AG09309 (cell line): Measurements from ENCODE around the gene ADAMTS16.

ENCODE experiments used
- DNase-seq: peaks from one replicate; pipeline ENCODE4 v3.0.0-alpha.2; 2010; ENCODE audit warnings: low read depth
- H3K4me3 ChIP-seq: 2 replicates; pipeline ENCODE4 v1.5.1; 2011; ENCODE audit warnings: mild to moderate bottlenecking, low read depth, low read length, moderate library complexity; ENCODE audit not compliant: control insufficient read depth
- TF ChIP-seq, protein P1 (sequence below): IDR thresholded peaks from 2 replicates; pipeline ENCODE4 v1.5.1; 2011; ENCODE audit warnings: mild to moderate bottlenecking, low read depth, low read length, inconsistent platforms; ENCODE audit not compliant: insufficient read depth, control insufficient read depth; ENCODE audit errors: missing control alignments

The ADAMTS16 gene

DNA sequence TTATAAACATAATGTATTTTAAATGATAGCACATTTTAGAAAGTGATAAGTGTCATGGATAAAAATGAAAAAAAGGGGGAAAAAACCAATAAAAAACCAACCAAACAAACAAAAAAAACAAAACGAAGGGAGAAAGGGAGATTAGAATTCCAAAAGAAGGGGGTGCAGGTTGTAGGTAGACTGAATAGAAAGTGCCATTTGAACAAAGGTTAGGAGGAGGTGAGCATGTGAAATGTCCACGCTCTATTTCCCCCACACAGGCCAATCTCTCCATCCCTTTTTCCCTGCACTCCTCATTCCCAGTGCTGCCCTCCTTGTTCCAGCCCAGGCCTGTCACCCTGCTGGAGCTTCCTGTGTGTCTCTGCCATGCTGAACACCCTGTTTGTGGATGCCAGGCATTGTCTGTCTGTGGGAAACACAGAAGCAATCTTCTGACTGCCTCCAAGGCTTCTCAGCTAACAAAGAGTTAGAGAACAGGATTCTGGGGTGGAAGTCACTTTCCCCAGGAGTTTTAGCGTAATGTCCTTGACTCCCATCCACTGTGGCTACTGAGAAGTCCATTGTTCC is 138.8 kb downstream of the ADAMTS16 start:
- DNase-seq: no peak
- no peak overlapping the region for H3K4me3 ChIP-seq

DNA sequence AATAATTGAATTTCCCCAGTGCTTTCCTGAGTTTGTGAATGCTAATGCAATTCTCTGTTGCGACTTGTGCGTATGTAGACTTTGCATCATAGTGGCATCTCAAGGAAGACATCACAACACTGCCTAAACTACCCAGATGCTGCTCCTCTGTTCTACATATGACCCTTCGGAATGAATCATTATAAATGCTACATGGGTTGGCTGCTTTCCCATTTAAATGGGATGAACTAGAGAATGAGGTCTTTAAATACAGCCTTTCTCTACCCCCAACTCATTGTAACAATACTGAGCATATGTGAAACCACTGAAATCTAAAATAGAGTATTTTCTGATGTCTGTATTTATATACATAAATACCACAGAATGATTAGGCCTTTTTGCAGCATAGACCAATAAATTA is 145.8 kb downstream of the ADAMTS16 start:
- TF ChIP-seq, protein P1, sequence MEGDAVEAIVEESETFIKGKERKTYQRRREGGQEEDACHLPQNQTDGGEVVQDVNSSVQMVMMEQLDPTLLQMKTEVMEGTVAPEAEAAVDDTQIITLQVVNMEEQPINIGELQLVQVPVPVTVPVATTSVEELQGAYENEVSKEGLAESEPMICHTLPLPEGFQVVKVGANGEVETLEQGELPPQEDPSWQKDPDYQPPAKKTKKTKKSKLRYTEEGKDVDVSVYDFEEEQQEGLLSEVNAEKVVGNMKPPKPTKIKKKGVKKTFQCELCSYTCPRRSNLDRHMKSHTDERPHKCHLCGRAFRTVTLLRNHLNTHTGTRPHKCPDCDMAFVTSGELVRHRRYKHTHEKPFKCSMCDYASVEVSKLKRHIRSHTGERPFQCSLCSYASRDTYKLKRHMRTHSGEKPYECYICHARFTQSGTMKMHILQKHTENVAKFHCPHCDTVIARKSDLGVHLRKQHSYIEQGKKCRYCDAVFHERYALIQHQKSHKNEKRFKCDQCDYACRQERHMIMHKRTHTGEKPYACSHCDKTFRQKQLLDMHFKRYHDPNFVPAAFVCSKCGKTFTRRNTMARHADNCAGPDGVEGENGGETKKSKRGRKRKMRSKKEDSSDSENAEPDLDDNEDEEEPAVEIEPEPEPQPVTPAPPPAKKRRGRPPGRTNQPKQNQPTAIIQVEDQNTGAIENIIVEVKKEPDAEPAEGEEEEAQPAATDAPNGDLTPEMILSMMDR: no peak
- DNase-seq: no peak
- H3K4me3 ChIP-seq: no peak overlapping the region

More for the DNA sequence above, 138.8 kb downstream of the ADAMTS16 start:
- TF ChIP-seq, protein P1: no peak

DNA sequence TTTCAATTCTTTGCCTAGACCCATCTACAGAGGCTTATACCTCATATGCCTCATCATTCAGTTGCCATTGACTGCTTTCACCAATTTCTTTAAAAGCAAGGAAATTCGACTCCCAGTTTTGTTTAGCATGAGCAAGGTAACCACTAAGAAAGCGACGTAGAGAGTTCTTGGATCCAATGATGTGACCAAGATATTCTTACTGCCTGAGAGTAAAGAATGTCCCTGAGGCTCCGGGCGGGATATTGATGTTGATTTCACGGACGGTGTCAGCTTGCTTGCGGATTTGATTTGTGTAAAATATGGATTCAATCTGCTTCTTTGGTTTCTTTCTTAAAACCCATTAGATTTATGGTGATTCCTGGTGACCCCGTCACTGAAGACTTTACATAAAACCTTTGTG is 147.3 kb downstream of the ADAMTS16 start:
- no peak for DNase-seq
- no peak overlapping the region for H3K4me3 ChIP-seq
- TF ChIP-seq, protein P1: no peak

DNA sequence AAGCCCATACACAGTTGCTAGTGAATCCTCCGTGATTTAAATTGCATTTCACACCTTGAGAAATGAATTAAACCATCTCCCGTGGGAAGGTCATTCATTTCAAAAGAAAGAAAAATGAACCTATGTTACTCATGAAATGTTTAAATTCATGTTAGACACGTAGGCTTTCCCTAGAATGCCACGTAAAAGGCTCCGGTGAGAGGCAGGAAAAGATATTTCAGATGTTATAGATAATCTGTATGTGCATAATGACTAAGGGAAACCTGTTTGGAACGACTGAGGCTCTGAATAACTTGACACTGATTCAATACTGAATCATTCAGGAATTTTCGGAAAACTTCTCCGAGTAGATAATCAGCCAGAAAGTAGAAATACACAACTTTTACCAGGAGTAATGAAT is 148.1 kb downstream of the ADAMTS16 start:
- TF ChIP-seq, protein P1: no peak
- DNase-seq: no peak
- H3K4me3 ChIP-seq: no peak overlapping the region

DNA sequence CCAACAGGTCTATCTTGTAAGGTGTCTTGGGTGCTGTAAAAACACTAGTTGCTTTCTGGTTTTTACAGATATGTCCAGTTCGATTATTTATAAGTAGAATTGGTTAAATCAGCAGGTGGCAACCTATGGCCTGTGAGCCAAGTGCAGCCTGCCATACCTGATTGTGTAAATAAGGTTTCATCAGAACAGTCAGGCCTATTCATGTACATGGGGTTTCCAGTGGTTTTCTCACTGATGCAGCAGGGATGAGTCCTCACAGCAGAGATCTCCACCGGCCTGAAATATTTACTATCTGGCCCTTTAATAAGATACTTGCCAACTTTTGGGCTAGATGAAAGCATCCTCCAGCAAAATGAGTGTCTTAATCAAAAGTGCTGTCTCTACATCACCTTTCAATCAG is 149.4 kb downstream of the ADAMTS16 start:
- TF ChIP-seq, protein P1: no peak
- no peak for DNase-seq
- H3K4me3 ChIP-seq: no peak overlapping the region

DNA sequence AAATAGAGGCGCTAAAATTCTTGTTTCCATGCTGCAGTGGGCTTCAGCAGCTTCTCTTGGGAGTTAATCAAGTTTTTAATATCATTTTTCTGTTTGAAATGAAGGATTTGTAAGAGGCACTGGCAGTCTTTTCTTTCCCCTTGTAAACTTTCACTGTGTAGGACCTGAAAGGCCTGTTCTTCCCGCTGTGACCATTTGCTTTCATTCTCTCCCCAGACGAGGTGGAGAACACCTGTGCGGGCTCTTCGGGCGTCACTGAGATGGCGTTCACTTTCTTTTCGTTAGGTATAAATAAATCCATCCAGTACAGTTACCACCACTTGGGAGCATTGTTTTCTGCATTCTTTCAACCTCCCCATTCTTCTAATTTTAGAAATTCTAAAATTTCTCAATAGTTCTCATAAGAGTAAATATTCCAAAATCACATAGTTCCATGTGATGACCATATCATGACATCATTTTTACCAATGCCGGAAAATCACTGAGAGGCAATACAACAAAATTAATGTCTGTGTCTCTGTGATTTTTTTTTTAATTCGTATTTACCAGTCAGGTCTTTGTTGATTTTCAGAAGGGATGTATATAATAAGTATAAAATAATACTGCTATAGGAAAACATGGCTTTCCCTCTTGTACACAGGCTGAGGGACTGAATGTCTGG is 150.7 kb downstream of the ADAMTS16 start:
- TF ChIP-seq, protein P1: no peak

More for the DNA sequence above, 150.7 kb downstream of the ADAMTS16 start:
- DNase-seq: no peak
- no peak overlapping the region for H3K4me3 ChIP-seq
